Esophagus muscularis mucosa (tissue), 4 donors: ENCODE data around the gene LMO7. TPM values are rescaled to one million over a fixed set of nuclear protein-coding genes. Genes with fewer than 3 reads are reported as not detected.

Source experiments
- DNase-seq: peaks from one replicate; pipeline ENCODE4 v3.0.0-alpha.2; 2017; ENCODE audit errors: extremely low spot score
- H3K27ac ChIP-seq, 4 donors: fragments of 200-600 bp; sonication (generic); replicated peaks in 1 of 4; 1 replicate in 3 of 4; 2 replicates in 1 of 4; pipeline ENCODE4 v1.5.1; 2016 to 2019; ENCODE audit warnings: mild to moderate bottlenecking in 1 of 4
- H3K27me3 ChIP-seq, 4 donors: fragments of 200-600 bp; sonication (generic); one replicate each; pipeline versions ENCODE4 v1.5.1 to v1.6.0; 2016 to 2019
- H3K36me3 ChIP-seq, 4 donors: fragments of 200-600 bp; sonication (generic); one replicate each; pipeline ENCODE4 v1.5.1; 2016 to 2019
- H3K4me1 ChIP-seq, 4 donors: fragments of 200-600 bp; sonication (generic); one replicate each; pipeline ENCODE4 v1.5.1; 2016 to 2019
- H3K4me3 ChIP-seq, 4 donors: fragments of 200-600 bp; sonication (generic); 1 replicate in 2 of 4; 2 replicates in 2 of 4; pipeline ENCODE4 v1.5.1; 2016 to 2019; ENCODE audit warnings: mild to moderate bottlenecking in 4 of 4, moderate library complexity in 1 of 4
- H3K9me3 ChIP-seq, 4 donors: fragments of 200-600 bp; sonication (generic); 1 replicate in 3 of 4; 2 replicates in 1 of 4; pipeline ENCODE4 v1.5.1; 2016 to 2019
- CTCF ChIP-seq, 3 experiments: fragments of 200-600 bp in 2 of 3; fragments of 450-650 bp in 1 of 3; sonication (generic) in 2 of 3; IDR thresholded peaks; one replicate each; pipeline ENCODE4 v1.5.1; 2017 to 2019; ENCODE audit warnings: antibody characterized with exemption in 3 of 3, mild to moderate bottlenecking in 2 of 3, moderate library complexity in 1 of 3
- EP300 ChIP-seq: sonication (generic); formaldehyde crosslinking; IDR thresholded peaks from one replicate; pipeline ENCODE4 v1.6.1; 2017; ENCODE audit warnings: antibody characterized with exemption
- POLR2A ChIP-seq: fragments of 450-650 bp; IDR thresholded peaks from one replicate; pipeline ENCODE4 v1.6.1; 2017; ENCODE audit warnings: antibody characterized with exemption, moderate library complexity, mild to moderate bottlenecking, low read depth
- POLR2AphosphoS5 ChIP-seq, 2 donors: sonication (generic); formaldehyde crosslinking; IDR thresholded peaks; one replicate each; pipeline ENCODE4 v1.6.1; 2017; ENCODE audit warnings: antibody characterized with exemption in 2 of 2
- WGBS: methylation state at CpG from one replicate; pipeline ENCODE4 v1.1.5; 2018; 5-methylcytosine and 5-hydroxymethylcytosine counted together
- intact Hi-C: fragments of 100-400 bp; cut with DNase I; formaldehyde crosslinking; loops from one replicate; pipeline ENCODE4 v1.15.1; 2023
- total RNA-seq, 4 donors: library from RNA; depleted of rRNA; stranded (reverse); fragments of >200 nt; gene quantifications; one replicate each; pipeline versions ENCODE4 v1.1.0 to v1.2.1, GENCODE V29; 2016

The LMO7 gene
- total RNA-seq, 4 donors from 2014 or later, result 11.4 to 17.8 (median 14.7) TPM

DNA sequence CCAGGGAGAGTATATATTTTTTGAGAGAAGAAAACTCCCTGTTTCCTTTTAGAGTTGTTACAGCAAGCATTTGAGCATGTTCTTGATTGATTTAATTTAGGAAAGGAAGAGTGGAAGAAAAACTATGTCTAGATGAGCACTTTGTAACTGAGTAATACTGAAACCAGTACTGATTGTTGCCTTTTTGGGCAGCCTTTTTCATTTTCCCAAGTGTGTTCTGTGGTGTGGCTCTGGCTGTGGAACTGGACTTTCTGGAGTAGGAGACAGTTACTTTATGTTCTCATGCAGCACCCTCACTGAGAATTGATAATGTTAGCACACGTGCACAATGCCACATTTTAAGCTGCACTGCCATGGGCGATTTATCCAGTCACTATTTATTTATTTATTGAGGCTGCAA is 211.5 kb downstream of the LMO7 start:
- Histone ChIP-seq H3K4me3 (no peak overlapping the region), H3K36me3 (peaks cover 0 to 45% (median 17%) of the 10 kb centered on the region in 4 donors), H3K27me3 (no peaks in the 10 kb centered on the region), H3K4me1 (no peaks in the 10 kb centered on the region), H3K9me3 (no peaks in the 10 kb centered on the region), H3K27ac (no peak overlapping the region)
- intact Hi-C loops, result loop anchor here (10.0 kb wide), 1 partner anchor 153 kb away; no protein-coding TSS in a partner anchor
- 94% methylated on average over 2 of the region's 2 CpGs for WGBS
- no peak for DNase-seq
- TF ChIP-seq CTCF (IDR thresholded peaks at IDR 0.05) (no peak), POLR2AphosphoS5 (IDR thresholded peaks at IDR 0.05) (no peak), EP300 (no peak), POLR2A (no peak)

- H3K36me3 ChIP-seq, result peaks cover 0 to 51% (median 13%) of the 10 kb centered on the region in 4 donors
- intact Hi-C loops, result no loop called here
- no peak overlapping the region for H3K4me3 ChIP-seq
- H3K4me1 ChIP-seq, result peaks cover 0 to 3% (median 0%) of the 10 kb centered on the region in 4 donors
- TF ChIP-seq POLR2AphosphoS5 (IDR thresholded peaks at IDR 0.05), result no peak
- no peak for DNase-seq
- H3K9me3 ChIP-seq, result no peaks in the 10 kb centered on the region
- H3K27ac ChIP-seq, result no peak overlapping the region
- 90% methylated on average over 3 of the region's 3 CpGs for WGBS
- H3K27me3 ChIP-seq, result no peaks in the 10 kb centered on the region
Observed at GRCh38 chr13:75850916-75851315, 214.8 kb downstream of the LMO7 start.

DNA sequence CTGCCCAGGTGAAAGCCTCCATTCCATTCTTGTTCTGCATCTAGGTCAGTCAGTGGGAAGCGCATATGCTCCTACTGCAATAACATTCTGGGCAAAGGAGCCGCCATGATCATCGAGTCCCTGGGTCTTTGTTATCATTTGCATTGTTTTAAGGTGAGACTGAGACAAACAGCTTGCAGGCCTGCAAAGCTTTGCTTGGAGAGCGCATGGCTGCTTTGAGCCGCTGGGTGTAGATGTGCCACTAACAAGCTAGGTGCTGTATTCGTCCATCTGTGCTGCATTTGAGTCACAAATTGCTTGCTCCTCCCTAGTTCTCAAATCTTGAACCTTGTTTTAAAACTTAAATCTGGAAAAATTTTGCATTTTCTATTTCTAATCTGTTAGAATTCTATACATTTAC is 219.1 kb downstream of the LMO7 start:
- H3K4me1 ChIP-seq, result peaks cover 0 to 3% (median 0%) of the 10 kb centered on the region in 4 donors
- peaks cover 0 to 60% (median 8%) of the 10 kb centered on the region in 4 donors for H3K36me3 ChIP-seq
- H3K27me3 ChIP-seq, result no peaks in the 10 kb centered on the region
- intact Hi-C loops, result no loop called here
- no peak for TF ChIP-seq CTCF (IDR thresholded peaks at IDR 0.05)
- TF ChIP-seq POLR2A, result no peak
- TF ChIP-seq POLR2AphosphoS5 (IDR thresholded peaks at IDR 0.05), result no peak
- no peak for TF ChIP-seq EP300
- WGBS, result 100% methylated on average over 6 of the region's 6 CpGs
- DNase-seq, result no peak
- no peaks in the 10 kb centered on the region for H3K9me3 ChIP-seq
- no peak overlapping the region for H3K27ac ChIP-seq
- H3K4me3 ChIP-seq, result no peak overlapping the region

DNA sequence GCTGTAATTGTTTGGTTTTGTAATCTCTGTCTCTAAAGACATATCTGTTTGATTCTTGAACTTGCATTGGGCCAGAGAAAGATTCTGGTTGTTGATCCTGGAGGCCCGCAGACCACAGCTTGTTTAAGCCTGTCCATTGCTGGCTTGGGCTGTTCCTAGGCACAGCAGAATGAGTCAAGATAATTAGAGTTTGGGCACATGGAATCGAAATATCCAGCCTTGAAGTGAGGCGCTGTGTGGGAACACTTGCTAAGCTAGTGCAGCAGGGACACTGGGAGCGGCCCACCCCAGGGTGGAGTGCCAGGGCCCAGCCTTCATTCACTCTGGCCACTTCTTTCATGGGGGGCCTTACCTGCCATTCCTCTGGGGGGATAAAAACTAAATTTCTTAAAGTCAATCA is 219.7 kb downstream of the LMO7 start:
- H3K36me3 ChIP-seq, result peaks cover 0 to 54% (median 8%) of the 10 kb centered on the region in 4 donors
- H3K4me1 ChIP-seq, result peaks cover 0 to 3% (median 0%) of the 10 kb centered on the region in 4 donors
- H3K27me3 ChIP-seq, result no peaks in the 10 kb centered on the region
- 93% methylated on average over 4 of the region's 4 CpGs for WGBS
- H3K9me3 ChIP-seq, result no peaks in the 10 kb centered on the region
- H3K27ac ChIP-seq, result no peak overlapping the region
- no peak overlapping the region for H3K4me3 ChIP-seq
- TF ChIP-seq POLR2AphosphoS5 (IDR thresholded peaks at IDR 0.05), result no peak
- TF ChIP-seq POLR2A, result no peak
- no peak for TF ChIP-seq EP300
- no peak for TF ChIP-seq CTCF (IDR thresholded peaks at IDR 0.05)
- DNase-seq, result no peak
- intact Hi-C loops, result no loop called here

DNA sequence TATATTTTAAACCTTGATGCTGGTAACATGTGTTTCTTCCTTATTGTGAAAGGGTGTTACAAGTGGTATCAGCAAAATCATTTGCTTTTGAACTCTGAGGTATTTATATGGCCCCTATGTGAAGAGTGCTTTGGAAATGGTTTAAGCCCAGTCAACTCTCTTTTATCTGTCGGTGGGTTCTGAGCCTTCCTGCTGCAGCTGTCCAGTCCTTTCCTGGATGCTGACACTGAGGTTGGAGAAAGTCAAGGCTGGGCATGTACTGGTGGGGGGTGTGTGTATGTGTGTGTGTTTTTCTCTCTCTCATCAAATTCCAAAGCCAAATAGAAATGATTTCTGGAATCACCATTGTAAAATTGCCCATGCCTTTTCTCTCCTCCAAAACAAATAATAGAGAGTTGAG is 221.2 kb downstream of the LMO7 start:
- WGBS, result 90% methylated on average over 1 of the region's 1 CpG
- intact Hi-C loops, result no loop called here
- no peaks in the 10 kb centered on the region for H3K27me3 ChIP-seq
- TF ChIP-seq EP300, result no peak
- no peak for TF ChIP-seq POLR2AphosphoS5 (IDR thresholded peaks at IDR 0.05)
- TF ChIP-seq POLR2A, result no peak
- TF ChIP-seq CTCF (IDR thresholded peaks at IDR 0.05), result no peak
- H3K4me3 ChIP-seq, result no peak overlapping the region
- H3K36me3 ChIP-seq, result peaks cover 0 to 45% (median 8%) of the 10 kb centered on the region in 4 donors
- peaks cover 0 to 3% (median 0%) of the 10 kb centered on the region in 4 donors for H3K4me1 ChIP-seq
- DNase-seq, result no peak
- no peaks in the 10 kb centered on the region for H3K9me3 ChIP-seq
- no peak overlapping the region for H3K27ac ChIP-seq
